NCI-H345 treated with DMSO at 0.1 percent for 48 hours (cell line): Measurements from ENCODE around the gene PCYT1A.
"Not testable (repeated sequence)": the region's sequence is repeated elsewhere in the genome, so short reads cannot be mapped to it uniquely, and the experiment has no call there.

Experiments used
- DNase-seq: peaks from one replicate; lab custom pipeline; 2025; ENCODE audit not compliant: unreplicated experiment; lab: John Stamatoyannopoulos, UW

The PCYT1A gene

DNA sequence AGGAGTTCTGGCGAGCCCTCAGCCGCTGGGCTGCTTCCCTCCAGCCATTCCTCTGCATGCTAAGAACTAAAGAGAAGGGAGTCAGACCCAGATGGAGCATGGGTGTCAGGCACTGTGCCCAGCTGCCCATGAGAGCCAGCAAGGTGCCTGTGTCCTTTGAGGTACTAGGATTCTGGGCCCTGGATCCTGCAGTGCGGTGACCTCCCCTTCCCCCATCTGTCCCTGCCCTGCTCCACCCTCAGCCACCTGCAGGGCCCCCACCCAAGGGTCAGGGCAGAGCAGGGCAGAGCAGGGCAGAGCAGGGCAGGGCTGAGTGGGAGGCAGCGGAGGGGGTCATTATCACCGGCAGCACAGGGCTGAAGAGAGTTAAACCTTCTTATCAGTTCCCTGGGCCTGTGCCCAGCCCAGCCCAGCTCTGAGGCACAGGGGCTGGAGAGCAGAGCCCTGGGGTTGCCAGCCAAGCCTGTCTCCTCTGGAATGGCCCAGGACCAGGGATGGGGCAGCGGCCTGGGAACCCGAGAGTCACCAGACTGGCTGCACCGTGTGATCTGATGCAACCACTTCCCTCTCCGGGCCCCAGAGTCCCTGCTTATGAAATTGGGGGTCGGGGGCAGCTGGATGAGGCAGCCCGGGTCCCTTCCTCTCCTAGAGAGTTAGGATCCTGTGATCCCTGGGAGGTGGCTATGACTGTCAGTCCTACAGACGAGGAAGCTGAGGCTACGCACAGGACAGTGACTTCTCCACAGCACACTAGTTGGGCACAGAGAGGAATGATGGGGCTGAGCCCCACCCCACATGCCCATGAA is 93.6 kb downstream of the PCYT1A start:
- DNase-seq = no peak

DNA sequence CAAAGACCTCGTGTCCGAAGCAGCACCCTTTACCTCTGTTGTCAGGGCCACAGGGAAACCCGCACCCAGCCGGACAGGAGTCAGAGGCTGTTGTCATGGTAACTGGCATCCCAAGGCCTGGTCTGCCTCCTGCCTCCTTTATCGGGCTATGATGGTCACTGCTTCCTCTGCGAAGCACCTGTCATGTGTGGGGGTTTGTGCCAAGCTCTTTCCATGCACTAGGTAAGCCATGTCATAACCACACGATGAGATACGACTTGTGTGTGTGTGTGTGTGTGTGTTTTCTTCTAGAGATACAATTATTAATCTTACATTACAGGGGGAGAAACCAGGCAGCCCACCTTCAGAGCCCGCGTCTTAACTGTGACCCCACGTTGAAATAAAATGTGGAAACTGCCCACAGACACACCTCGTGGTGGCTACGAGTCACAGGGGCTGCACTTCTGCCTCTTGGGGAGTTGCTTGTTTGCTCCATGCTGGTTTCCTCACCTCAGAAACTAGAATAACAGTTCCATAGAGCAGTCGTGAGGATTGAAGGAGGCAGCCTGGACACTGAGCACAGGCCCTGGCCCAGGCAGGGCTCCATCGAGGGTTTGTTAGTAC is 94.3 kb downstream of the PCYT1A start:
- DNase-seq = no peak

DNA sequence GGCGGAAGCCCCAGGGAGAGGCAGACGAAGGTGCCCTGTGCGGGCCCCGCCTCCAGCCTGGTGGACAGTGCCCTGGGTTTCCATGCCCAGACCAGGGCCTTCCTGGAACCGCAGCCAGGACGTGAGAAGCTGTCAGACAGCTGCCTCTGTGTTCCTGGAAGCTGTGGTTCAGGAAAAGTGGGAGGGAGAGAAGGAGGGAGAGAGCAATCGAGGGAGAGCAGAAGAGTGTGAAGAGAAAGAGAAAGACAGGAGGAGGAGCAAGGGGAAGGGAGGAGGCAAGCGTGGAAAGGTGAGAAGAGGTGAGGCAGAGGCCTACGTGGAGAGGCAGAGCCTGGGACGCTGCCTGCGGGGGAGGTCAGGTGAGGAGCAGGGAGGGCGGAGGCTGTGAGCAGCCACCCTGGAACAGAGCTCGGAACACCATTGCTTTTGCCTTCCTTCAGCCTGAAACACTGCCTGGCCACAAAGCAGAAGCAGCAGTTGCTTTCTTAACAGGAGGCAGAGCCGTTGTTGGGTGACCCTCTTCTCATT is 94.9 kb downstream of the PCYT1A start:
- DNase-seq = no peak

DNA sequence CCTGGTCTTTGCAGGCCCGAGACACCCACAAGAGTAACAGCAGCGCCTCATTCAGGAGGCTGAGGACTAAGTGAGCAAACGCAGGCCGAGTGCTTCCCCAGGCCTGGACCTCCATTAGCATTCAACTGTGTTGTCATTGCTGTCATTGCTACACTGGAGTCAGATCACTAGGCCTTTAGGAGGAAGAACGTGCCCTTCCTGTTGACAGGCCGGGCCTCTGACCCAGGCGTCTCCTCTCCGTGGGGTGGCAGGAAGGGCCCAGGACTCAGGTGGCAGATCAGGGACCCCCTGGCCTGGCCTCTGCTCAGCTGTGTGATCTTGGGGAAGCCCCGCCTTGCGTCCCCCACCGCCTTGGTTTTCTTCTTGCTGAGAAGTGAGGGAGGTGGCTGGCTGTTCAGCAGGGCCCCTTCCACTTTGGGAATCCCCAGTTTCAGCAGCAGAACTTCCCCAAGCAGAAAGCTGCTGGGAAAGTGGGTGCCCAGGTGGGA is 95.4 kb downstream of the PCYT1A start:
- no peak for DNase-seq

DNA sequence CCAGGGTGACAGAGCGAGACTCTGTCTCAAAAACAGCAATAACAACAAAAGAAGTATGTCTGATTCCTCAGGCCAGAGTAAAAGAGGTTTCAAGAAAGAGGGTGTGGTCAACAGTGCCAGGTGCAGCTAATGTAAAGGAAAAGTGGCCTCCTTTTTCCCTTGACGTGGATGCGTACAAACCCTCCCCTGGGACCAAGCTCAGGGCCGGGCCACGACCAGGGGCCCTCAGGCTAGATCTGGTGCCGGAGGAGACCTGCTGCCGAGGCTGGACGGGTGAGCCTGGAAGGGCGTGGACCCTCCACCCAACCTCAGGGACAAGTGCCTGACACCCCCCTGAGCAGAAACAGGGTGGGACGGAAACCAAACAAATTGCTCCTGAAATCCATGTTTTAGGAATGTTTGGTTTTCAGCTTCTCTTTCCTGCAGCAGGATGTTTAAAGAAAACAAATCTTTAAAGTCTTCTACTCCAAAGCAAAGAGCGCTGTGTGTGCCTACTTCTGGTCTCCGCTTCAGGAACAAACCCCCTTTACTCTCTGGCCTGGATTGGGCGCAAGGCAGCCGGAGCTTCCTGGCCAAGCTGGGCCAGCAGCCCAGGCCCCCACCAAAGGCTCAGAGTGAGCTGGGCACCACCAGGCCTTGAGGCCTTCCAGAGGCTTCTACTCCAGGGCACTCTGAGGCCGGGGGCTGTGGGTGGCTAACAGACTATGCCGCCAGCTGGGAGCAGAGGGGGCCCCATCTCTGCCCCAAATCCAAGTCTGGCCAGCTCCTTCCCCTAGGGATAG is 97.8 kb downstream of the PCYT1A start:
- no peak for DNase-seq

DNA sequence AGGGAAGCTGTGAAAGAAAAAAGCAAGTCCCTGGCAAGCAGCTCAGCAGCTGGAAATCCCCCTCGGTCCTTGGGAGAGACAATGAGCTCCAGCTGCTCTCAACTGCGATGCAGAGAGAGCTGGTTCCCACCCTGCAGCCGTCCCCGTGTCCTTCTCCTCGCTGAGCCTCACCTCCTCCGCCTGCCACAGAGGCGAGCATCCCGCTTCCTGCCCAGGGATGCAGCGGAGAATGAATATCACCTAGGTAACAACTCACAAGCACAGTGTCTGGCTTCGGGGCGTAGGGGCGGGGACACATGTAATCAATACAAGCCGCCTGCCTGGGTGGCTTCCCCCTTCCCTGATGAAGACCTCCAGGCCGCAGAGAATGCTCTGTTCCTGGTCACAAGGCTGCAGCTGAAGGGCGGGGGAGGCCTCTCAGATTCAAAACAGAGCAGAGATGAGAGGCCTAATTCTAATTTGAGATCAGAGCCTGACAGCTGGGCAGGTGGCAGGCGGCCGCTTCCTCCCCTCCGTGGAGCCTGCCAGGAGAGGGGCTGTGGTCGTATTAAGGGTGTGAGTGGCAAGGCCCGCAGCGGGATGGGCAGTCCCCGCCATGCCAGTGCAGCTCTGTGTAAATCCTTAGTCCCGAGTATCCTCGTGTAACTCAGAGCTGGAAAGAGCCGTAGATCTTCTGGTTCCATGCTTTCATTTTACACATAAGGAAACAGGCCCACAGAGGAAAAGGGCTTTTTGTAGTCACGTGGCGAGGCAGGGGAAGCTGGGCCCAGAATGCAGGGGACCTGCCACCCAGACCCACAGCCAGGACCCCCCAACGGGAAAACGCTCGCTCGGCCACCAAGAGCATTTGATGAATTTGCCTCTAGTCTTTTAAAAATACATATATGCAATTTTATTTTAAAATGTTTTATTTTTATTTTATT is 100.6 kb downstream of the PCYT1A start:
- peak; percentile 64 for DNase-seq

DNA sequence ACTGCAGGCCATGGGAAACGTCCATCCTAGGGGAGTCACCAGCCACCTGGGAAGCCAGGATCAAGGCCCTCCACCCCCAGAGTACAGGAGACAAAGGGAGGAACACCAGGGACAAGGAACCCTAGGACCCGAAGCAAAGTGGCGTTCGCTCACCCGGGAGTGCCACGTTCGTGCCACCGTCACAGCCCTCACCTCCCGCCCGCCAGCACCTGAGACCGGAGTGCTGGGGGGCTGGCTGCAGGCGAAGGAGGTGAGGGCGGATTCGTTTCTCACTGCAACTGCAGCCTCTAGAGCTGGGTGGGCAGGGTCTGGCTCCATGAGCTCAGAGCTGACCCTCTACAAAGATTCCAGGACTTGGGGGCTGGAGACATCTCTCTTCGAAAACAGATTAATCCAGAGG is 102.6 kb downstream of the PCYT1A start:
- DNase-seq = no peak

DNA sequence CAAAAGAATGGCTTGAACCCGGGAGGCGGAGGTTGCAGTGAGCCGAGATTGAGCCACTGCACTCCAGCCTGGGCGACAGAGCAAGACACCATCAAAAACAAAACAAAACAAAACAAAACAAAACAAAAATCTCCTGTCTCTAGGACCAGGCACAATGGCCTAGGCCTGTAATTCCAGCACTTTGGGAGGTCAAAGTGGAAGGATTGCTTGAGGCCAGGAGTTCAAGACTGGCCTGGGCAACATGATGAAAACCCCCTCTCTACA is 103.4 kb downstream of the PCYT1A start:
- not testable (repeated sequence) for DNase-seq

DNA sequence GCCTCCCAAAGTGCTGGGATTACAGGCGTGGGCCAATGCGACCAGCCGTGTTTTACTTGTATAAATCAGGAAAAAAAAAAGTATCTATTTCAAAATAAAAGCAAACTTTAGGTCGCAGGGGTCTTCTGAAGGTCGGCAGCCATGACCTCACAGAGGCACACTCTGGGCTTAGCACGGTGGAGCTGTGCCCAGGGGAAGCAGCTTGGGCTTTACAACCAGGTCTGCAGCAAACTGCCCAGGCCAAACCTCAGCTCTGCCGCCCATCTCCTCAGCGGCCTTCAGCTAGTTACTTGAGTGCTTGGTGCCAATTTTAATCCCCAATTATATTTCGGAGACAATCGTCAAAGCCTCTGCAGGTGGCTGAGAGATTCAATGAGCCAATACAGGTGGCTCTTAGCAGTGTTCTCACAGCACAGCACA is 106.4 kb downstream of the PCYT1A start:
- DNase-seq = no peak

DNA sequence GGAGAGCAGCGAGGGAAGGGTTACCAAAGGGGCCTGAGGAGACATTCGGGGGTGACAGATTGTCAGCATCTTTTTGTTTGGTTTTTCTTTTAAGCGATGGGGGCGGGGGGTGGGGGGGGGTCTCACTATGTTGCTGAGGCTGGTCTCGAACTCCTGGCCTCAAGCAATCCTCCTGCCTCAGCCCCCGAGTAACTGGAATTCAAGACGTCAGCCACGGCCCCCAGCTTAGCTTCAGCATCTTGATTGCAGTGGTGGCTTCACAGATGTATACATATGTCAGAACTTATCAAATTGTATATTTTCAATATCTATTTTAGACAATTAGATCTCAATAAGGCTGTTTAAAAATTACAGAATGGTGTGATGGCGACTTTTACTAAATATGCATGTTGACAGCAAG is 107.2 kb downstream of the PCYT1A start:
- no peak for DNase-seq
